ENCODE data around the gene TMPRSS5.
A peak's percentile ranks its signal among the peaks of the same experiment; 100 is the strongest.

TMPRSS5 gene

DNA sequence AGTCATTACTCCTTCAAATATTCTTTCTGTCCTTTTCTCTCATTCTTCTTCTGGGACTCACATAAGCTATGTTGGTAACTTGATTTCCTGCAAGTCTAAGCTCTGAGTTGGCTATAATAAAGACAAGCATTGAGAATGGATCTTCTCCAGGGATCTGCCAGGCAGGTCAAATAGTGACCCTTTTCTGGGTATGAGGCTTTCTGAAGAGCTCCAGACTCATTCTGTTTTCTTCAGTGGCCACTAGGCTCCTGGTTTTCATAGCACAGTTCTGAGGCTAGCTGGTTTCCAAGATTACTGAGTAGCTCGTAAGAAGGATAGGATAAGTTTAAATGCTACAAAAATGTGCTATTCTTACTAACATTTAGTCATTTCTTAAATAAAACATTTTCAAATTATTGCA is 38.3 kb downstream of the TMPRSS5 start:
- peak; percentile 72 for DNase-seq

DNA sequence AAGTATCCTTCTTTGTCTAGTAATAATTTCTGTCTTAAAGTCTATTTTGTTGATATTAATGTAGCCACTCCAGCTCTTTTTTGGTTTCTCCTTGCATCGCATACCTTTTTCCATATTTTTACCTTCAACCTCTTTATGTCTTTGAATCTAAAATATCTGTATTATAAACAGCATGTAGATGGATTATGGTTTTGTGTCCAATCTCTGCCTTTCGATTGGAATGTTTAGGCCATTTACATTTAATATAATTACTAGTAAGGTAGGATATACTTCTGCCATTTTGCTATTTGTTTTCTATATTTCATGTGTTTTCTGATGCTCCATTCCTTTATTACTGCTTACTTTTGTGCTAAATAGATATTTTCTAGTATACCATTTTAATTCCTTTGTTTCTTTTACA is 39.5 kb downstream of the TMPRSS5 start:
- DNase-seq: peak; percentile 39

DNA sequence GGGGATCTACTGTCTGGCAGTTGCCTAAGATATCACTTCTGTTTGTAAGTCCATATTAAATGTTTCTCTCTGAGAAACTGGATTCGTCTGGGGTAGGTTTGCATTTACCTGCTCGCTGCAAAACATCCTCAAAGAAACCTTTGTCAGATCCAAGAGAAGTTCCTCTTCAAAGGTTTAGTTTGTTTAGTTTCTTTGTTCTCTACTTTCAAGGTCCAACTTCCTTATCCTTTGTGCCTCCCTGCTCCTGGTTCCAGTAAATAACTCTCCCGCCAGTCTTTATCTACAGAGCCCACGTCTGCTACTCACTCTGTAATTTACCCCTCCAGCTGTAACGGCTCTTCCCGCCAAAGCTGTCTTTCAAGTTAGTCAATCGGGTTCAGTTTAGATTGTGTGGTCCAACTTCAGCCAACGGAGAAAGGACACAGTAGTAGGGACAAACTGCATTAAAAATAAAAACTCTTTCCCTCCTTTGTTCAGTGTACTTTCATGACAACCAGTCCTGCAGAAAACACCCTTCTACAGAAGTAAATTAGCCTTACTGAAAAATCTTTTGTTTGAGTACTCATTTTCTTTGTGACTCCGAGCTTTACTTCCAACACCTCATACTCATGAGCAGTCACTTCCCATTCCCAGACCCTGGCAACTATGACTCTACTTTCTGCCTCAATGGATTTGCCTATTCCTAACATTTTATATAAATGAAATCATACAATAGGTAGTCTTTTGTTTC is 41.0 kb downstream of the TMPRSS5 start:
- DNase-seq: peak; percentile 98

DNA sequence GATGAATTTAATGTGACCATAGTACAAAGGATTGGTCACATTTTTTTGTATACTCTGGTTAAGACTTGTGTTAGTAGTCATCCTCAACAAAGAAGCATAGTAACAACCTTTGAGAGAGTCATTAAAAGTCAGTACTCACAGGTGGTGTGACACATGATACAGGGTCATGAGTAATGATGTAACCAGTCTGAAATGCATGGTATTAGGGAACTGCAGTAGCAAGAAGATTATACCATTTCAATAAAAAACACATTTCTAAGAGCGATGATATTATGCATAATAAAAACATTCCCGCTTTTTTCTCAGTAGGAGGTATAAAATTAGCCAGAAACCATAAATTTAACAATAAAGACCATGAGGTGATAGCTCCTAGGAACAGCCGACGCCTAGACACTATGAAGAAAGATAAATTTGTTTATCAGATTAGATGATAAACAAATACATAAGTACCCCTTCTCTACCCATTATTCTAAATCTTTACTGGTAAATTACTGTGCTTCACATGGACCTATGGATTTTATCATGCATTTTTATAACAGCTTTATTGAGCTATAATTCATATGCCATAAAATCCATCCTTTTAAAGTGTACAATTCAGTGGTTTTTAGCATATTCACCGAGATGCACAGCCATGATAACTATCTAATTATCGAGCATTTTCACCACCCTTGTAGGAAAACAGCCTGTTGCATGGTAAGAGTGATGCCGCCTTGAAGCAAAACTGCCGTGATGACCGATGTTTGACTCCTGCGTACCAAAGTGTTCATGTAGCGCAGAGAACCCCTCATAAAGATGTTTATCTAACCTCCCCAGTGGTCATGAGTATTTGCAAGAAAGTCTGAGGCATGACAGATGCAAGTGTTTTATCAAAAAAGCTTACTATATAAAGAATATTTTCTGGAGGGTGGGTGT is 41.8 kb downstream of the TMPRSS5 start:
- peak; percentile 92 for DNase-seq

DNA sequence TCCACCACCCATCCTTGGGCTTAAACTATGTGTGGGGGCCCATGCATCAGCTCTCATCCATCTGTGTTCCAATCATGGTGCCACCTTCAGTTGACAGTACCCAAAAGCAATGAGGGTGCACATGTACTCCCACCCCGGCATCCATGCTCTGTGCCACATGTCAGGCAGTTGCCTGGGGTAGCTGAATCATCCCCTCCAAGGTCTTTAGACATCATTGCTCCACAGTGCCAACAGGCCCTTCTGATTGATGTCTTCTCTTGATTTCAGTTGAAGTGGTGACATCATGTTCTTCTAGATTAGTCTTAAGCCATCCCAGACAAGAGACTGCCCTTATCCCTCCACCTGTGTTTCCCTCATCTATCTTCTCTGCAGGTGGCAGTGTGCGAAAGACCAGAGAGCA is 42.5 kb downstream of the TMPRSS5 start:
- DNase-seq: peak; percentile 80

DNA sequence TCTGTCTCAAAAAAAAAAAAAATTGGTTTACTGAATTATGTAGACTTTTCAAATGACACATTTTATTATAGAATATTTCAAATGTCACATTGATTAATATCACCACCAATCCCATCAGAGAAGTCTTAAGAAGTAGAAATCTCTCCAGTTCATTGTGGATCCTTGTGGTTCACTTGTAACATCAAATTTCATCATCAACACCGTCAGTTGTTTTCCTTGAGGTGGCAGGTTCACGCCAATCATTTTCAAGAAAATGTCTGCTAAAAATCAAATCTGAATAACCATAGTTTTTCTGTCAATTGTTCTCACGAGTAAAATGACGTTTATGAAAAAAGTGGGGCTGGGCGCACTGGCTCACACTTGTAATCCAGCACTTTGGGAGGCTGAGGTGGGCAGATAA is 50.3 kb downstream of the TMPRSS5 start:
- DNase-seq: no peak

DNA sequence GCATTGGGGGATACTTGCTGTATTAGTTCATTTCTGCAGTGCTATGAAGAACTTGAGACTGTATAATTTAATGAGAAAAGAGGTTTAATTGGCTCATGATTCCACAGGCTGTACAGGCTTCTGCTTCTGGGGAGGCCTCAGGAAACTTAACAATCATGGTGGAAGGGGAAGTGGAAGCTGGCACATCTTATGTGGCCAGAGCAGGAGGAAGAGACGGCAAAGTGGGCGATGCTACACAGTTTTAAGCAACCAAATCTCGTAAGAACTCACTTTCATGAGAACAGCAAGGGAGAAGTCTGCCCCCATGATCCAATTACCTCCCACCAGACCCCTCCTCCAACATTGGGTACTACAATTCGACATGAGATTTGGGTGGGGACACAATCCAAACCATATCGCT is 55.1 kb downstream of the TMPRSS5 start:
- DNase-seq: no peak

DNA sequence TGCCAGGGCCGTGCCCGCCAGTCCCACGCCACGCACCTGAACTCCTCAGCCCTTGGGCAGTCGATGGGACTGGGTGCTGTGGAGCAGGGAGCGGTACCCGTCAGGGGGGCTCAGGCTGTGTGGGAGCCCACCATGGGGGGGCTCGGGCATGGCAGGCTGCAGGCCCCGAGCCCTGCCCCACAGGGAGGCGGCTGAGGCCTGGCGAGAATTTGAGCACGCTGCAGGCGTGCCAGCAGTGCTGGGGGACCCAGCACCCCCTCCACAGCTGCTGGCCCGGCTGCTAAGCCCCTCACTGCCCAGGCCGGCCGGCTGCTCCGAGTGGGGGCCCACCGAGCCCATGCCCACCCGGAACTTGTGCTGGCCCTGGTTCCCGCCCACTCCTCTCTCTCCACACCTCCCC is 56.8 kb downstream of the TMPRSS5 start:
- DNase-seq: no peak

DNA sequence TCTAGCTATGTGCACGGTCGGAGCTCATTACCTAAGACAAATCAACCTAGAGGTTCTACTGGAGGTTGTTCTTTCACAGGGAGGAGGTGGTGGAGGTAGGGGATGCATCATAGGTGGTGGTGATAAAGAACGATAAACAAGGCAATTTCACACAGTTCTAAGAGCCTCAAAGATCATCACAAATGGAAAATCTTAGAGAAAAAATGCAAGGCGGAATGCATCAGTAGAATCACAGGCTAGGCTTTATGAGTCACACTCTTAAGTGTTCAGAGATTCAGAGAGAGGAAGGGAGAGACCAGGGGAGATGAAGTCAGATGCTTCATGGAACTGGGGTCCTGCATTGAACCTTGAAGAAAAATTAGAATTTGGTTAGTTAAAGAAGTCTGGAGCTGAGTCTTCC is 58.3 kb downstream of the TMPRSS5 start:
- DNase-seq: peak; percentile 22

DNA sequence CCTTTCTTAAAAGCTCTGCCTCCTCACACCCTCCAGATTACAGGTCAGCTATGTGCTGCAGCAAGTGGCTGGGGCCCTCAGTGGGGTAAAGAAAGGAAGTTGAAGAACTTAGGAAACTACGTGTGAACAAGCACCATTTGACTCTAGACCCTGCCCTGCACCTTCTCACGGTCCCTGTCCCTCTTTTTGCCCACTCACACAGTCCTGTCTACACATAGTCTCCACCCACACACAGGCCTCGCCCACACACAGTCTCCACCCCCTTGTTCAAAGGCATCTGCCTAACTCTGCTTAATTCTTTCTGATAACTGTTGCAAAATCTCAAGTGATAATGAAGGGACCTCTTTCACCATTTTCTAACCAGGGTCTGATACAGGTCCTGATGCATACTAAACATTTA is 59.0 kb downstream of the TMPRSS5 start:
- DNase-seq: peak; percentile 66

DNA sequence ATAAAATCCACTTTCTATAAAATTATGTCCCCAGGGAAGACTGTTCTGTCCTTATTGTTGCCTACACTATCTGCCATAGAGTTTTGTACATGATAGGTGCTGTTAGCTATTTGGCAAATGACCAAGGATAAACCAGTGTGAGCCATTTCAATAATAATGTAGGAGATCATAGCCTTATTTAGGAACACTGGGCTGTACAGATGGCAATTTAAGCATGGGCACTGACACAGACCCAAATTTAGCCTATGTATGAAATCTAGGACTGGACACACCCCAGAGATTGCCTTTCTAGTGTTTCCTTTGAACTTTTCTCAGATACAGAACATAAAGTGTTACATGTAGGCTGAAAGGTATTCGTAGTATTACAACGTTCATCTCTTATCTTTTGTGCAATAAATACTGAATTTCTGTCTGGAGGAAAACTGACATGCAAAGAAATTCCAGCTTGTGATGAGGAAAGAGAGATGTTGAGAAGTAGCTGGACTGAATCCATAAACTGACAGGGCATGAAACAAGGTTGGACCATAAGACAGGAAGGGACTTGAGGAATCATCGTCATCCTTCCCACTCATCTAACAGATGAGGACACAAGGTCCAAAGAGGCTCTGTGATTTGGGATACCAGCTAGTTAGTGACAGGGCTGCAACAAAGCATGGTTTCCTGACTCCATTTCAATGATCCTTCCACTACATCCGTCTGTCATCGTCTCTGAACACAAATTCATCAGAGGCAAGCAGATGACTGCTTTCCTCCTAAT is 60.3 kb downstream of the TMPRSS5 start:
- no peak for DNase-seq

DNA sequence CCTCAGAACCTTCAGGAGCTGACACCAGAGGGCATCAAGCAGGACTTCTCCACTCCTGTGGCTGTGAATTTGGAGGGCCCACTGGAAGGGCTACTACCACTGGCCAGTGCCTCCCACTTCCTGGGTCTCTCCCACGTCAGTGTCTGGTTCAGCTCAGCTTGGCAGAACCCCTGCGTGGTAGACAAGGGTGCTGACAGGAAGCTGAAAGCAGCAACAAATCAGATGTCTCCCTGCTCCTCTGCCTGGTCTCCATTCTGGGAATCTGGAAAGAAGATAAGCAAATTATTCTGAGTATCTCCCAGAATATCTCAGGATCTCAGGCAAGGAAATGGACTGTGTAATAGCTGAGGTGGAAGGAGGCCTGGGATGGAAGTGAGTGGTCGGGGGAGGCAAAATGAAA is 61.5 kb downstream of the TMPRSS5 start:
- peak; percentile 50 for DNase-seq

DNA sequence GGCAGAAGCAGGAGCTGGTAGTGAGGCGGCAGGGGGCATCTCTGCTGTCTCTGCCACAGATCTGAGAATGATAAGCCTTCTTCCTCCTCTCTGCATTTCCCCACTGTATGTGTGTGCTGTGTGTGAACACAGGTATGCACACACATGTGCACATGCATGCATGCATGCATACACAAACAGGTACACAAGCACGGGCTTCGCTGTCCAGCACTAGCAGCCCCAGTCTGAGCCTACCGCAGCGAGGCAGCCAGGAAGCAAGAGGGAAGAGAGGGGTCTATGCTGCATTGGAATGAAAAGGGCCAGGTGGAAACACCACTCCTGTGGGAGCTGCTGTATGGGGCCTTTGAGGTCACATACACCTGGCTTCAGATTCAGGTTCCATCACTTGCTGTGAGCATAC is 62.4 kb downstream of the TMPRSS5 start:
- no peak for DNase-seq

DNA sequence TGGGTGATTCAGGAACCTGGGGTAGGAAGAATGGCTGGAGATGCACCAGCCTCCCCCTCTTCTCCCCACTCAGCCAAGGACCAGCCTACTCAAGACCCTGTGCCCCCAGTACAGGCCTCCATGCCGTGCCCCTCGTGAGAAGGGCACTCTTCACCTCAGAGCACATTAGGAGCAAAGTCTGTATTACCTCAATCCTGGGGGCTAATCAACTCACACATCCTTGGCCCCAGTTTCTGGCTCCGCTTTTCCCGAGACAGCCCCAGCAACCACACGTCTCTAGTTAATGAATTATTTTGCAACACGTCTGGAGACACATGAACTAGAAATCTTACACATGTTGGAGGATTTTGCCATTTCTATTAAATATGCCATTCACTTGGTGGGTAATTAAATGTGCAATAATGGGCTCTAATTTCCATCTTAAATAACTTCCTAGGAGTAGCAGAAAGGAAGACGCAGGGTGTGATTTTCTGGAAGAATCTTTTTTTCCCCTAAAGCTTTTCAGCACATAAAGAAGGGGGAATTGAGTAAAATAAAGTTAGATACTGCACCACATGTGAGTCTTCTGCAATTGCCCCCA is 63.0 kb downstream of the TMPRSS5 start:
- no peak for DNase-seq

DNA sequence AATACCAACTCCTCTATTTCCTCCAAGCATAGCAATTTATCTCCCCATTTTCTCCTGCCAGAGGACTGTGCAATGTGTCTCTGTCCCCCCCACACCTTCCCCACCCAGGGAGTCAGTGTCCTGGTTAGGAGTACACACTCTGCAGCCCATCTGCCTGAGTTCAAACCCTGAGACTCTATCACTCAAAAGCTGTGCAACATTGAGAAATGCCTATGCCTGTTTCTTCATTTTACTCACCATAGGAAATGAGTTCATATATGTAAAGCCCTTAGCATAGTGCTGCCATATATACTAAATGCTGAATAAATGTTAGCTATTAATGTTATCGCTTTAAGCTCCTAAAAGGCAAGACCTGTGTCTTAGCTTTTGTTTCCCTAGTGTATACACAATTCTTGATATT is 64.0 kb downstream of the TMPRSS5 start:
- DNase-seq: no peak

DNA sequence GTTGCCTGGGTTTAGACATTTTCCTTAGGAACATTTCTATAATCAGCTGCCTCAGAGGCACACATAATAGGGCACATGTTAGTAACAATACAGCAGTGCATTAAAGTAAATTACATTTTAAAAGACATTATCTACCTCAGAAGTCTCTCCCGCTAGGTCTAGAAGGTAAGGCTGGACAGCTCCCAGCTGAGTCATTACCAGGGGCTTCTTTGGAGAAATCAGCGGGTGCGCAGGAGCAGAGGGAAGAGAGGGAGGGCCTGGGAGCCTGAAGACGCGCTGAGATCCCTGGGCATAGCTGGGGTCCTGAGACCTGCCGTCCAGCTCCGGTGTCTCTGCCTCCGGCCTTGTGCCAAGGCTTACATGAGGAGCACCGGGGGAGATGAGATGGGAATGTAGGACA is 67.7 kb downstream of the TMPRSS5 start:
- DNase-seq: no peak

DNA sequence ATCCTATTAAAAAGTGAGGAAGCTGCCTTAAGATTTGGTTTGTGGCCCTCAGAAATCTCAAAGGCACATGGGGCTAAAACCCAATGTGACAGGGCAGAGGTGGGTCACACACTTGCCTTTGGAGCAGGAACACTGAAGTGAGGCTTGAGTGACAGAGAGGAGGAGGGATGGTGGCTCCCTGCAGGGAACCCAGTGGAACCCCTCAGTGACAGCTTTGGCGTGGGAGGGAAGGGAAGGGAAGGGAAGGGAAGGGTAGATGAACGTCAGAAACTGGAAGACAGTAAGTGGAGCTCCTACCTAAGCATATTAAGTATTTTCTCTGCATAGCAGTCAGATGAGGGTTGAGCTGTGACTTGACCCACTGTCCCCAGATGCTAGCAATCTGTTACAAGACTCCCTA is 68.5 kb downstream of the TMPRSS5 start:
- no peak for DNase-seq

Data from OCI-M1 (cell line).